Measurements from ENCODE around the gene COL8A2.

DNA sequence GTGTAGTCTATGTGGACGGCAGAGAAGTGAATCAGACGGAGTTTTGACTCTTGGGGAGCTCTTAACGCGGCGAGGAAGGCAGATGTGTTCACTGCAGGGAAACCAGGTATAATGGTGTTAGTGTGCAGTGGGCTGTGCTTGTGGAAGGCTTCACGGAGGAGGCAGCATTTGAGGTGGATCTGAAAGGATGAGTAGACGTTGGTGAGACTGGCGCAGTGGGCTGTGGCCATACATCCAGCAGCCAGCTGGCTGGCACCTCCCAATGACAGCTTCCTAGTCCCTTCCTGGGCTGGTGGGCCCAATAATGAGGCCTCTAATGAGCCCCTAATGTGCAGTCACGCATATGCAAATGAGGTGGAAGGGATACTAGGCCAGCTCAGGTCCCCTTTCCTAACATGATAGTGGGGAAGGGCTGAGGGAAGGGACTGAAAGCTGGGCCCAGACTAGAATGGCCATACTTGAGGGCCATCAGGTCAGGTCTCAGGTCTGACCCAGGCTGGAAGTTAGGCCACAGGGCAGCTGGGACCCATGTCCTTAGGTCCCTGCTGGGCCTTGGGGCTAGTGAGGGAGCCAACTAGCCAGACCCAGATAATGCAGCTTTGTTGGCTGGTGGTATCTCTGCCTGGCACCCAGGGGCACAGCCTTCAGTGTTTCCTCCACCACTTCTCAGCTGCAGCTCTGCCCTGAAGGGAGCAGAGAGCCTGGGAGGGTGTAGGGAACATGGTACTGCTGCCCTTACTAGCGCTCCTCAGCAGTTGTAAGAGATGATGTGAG lies 34.8 kb upstream of the COL8A2 start:
- TF ChIP-seq POLR2A (IDR thresholded peaks at IDR 0.05; ENCODE audit: low read length) (no peak), GATA1 (IDR thresholded peaks at IDR 0.05; ENCODE audit: low read depth, low read length) (no peak)
